ENCODE measurements around the gene GP5. TPM values are rescaled to one million over a fixed set of nuclear protein-coding genes. Genes with fewer than 3 reads are reported as not detected.

Gene GP5
- total and polyA plus RNA-seq, 9 of the 15 experiments (the other 6 are each of a cell fraction or from before 2014, with no cell fraction given) = 0.03 to 0.04 (median 0.04) TPM; not detected in 6

- POLR2A ChIA-PET = no interaction called here
- FAIRE-seq (no peak), DNase-seq (ENCODE audit: extremely low read depth in 1 of 4, low spot score in 3 of 4) (no peak), ATAC-seq (no peak)
- Histone ChIP-seq H3K4me1 (replicated peaks in 1 of 2; ENCODE audit: control insufficient read depth in 2 of 2, insufficient read depth in 2 of 2, low read length in 2 of 2) (no peaks in the 10 kb centered on the region), H3K79me2 (ENCODE audit: control insufficient read depth, insufficient read depth, low read length) (no peaks in the 10 kb centered on the region), H3K9me3 (replicated peaks; ENCODE audit: control insufficient read depth, insufficient read depth, low read depth, low read length) (no peaks in the 10 kb centered on the region), H3K4me2 (ENCODE audit: insufficient read depth, low read length) (no peak overlapping the region), H2AFZ (ENCODE audit: low read depth, low read length) (no peak overlapping the region), H4K20me1 (replicated peaks; ENCODE audit: control insufficient read depth, insufficient read depth, low read length) (no peaks in the 10 kb centered on the region), H3K27ac (ENCODE audit: extremely low read depth, low read depth, low read length) (no peak overlapping the region), H3K9ac (ENCODE audit: insufficient read depth in 1 of 2, low read depth in 2 of 2, low read length in 2 of 2) (no peak overlapping the region), H3K27me3 (ENCODE audit: control insufficient read depth in 2 of 2, insufficient read depth in 2 of 2, low read length in 2 of 2) (no peaks in the 10 kb centered on the region), H3K4me3 (no peak overlapping the region), H3K9me1 (ENCODE audit: control insufficient read depth, insufficient read depth, low read length) (no peaks in the 10 kb centered on the region), H3K36me3 (ENCODE audit: control insufficient read depth, insufficient read depth, low read length) (peaks cover 81% of the 10 kb centered on the region)
- in situ Hi-C loops (cut with MboI) = no loop called here
- 91% methylated on average over 4 of the region's 4 CpGs for WGBS (ENCODE audit: insufficient coverage, low coverage, missing lambda C conversion rate)
- CTCF ChIA-PET (ENCODE audit: low intra/inter-chr PET ratio) = no interaction called here
- TF ChIP-seq SAFB2 (IDR thresholded peaks at IDR 0.05; ENCODE audit: borderline replicate concordance, low read depth, low read length, severe bottlenecking) (no peak), MTA2 (IDR thresholded peaks at IDR 0.05; ENCODE audit: low read depth) (no peak), ARID1B (IDR thresholded peaks at IDR 0.05) (no peak), ZC3H11A (IDR thresholded peaks at IDR 0.05; ENCODE audit: low read depth, low read length) (no peak), EZH2 (IDR thresholded peaks at IDR 0.05; ENCODE audit: borderline replicate concordance, low read depth, low read length) (no peak), ZBTB26 (CRISPR knock-in tag; IDR thresholded peaks at IDR 0.05) (no peak), RBM22 (IDR thresholded peaks at IDR 0.05; ENCODE audit: low read depth, low read length, poor library complexity, severe bottlenecking) (no peak), MAFK (IDR thresholded peaks at IDR 0.05; ENCODE audit: low read length) (no peak), CREB5 (CRISPR knock-in tag; IDR thresholded peaks at IDR 0.05) (no peak), ZNF79 (CRISPR knock-in tag; IDR thresholded peaks at IDR 0.05; ENCODE audit: low read depth) (no peak)
- TF ChIP-seq, protein P1, sequence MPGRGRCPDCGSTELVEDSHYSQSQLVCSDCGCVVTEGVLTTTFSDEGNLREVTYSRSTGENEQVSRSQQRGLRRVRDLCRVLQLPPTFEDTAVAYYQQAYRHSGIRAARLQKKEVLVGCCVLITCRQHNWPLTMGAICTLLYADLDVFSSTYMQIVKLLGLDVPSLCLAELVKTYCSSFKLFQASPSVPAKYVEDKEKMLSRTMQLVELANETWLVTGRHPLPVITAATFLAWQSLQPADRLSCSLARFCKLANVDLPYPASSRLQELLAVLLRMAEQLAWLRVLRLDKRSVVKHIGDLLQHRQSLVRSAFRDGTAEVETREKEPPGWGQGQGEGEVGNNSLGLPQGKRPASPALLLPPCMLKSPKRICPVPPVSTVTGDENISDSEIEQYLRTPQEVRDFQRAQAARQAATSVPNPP (IDR thresholded peaks at IDR 0.05; ENCODE audit: borderline replicate concordance, insufficient read depth, insufficient read length) = no peak
- BruUV-seq (replicated peaks) = no TSS peak
- intact Hi-C loops (cut with micrococcal nuclease) = no loop called here
Measured at GRCh38 chr3:194425399-194425798, 26.3 kb upstream of the GP5 start.

All from K562 (cell line).